Prostate gland (tissue), 2 donors: ENCODE results near the gene ARHGEF28.

Experiments
- POLR2AphosphoS5 ChIP-seq: sonication (generic); formaldehyde crosslinking; IDR thresholded peaks from one replicate; pipeline ENCODE4 v1.6.1; 2017; ENCODE audit warnings: antibody characterized with exemption
- TF ChIP-seq, protein P1 (sequence below), 4 experiments: fragments of 200-600 bp in 2 of 4; fragments of 450-650 bp in 2 of 4; sonication (generic) in 2 of 4; IDR thresholded peaks; 1 replicate in 3 of 4; 2 replicates in 1 of 4; pipeline ENCODE4 v1.5.1; 2016 to 2019; ENCODE audit warnings: antibody characterized with exemption in 4 of 4, mild to moderate bottlenecking in 2 of 4, moderate library complexity in 2 of 4

GRCh38 chr5:73907164-73907563 lies 281.2 kb downstream of the ARHGEF28 start:
- TF ChIP-seq, protein P1, sequence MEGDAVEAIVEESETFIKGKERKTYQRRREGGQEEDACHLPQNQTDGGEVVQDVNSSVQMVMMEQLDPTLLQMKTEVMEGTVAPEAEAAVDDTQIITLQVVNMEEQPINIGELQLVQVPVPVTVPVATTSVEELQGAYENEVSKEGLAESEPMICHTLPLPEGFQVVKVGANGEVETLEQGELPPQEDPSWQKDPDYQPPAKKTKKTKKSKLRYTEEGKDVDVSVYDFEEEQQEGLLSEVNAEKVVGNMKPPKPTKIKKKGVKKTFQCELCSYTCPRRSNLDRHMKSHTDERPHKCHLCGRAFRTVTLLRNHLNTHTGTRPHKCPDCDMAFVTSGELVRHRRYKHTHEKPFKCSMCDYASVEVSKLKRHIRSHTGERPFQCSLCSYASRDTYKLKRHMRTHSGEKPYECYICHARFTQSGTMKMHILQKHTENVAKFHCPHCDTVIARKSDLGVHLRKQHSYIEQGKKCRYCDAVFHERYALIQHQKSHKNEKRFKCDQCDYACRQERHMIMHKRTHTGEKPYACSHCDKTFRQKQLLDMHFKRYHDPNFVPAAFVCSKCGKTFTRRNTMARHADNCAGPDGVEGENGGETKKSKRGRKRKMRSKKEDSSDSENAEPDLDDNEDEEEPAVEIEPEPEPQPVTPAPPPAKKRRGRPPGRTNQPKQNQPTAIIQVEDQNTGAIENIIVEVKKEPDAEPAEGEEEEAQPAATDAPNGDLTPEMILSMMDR (IDR thresholded peaks at IDR 0.05) = no peak
- no peak for TF ChIP-seq POLR2AphosphoS5
